ENCODE data around the gene SFXN5.

The SFXN5 gene

GRCh38 chr2:72956050-72956395, 115.5 kb downstream of the SFXN5 start:
- DNase-seq (ENCODE audit: low read depth), result no peak

DNA sequence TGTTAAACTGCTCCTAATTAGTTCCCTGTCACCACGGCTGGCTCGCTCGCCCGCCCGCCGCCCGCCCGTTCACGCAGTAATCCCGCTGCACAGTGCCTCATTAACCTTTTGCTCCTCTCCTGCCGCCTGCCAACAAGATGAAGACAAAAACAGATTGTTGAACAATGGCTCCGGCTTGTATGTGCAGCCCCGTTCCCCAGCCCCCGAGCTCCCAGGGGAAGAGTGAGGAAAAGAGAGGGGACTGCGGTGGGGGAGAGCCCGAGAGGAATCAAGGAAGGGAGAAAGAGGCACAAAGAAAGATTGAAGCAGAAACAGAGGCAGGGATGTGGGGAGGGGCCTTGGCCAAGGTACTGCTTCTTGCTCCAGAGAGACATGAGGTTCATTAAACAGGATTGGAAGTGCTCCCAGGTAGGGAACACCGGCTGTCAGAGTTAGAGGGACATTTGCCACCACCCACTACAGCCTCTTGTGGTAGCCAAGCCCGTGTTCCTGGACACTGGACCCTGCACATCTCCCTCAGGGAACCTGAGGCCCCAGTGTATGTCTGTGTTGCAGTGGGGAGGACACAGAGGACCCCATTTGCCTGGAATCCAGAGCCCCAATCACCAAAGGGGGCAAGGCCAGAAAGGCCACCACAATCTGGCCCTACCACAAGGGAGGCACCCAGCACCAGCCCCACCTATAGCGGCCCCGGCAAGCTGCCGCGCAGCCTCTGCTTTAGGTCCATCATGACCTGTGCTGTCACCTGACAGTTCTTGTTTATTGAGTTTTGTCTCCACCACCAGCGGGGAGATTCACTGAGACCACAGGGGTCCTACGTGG, 116.1 kb downstream of the SFXN5 start:
- no peak for DNase-seq (ENCODE audit: low read depth)

DNA sequence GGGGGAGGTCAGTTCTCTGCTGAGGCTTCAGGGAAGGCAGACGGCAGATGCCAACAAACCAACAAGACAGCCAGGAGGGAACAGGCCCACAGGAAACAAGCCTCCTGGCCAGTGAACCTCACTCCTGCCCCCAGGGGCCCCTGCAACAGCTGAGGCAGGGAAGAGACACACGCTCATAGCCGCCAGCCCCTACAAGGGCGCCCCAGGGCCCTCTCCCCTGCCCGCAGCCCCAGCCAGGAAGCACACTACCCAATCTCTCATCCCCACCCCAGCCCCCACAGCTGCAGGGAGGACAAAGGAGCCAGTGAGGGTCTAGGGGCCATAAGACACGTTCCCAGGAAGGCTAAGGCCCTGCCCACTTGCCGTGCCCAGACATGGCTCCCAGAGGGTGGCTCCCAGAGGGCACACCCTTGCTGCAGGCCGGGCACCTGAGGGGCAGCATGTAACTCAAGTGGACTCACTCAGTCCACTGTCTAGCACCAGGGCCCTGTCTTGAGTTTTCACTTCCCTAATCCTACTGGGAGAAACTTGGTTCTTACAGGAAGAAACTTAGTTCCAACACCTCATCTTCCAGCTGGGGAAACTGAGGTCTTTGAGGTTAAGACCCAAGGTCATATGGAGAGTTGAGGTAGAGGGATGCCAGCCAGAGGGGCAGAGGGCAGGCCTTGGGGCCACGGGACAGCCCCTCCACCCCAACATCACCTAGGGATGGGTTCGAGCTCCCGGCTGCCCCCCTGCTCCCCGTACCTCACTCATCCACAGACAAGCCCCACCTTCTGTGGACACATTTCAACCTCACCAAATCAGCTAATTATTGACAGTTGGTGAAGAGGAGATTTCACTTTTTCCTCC, 116.9 kb downstream of the SFXN5 start:
- DNase-seq (ENCODE audit: low read depth), result no peak

GRCh38 chr2:72953976-72954375, 117.5 kb downstream of the SFXN5 start:
- DNase-seq (ENCODE audit: low read depth), result no peak

DNA sequence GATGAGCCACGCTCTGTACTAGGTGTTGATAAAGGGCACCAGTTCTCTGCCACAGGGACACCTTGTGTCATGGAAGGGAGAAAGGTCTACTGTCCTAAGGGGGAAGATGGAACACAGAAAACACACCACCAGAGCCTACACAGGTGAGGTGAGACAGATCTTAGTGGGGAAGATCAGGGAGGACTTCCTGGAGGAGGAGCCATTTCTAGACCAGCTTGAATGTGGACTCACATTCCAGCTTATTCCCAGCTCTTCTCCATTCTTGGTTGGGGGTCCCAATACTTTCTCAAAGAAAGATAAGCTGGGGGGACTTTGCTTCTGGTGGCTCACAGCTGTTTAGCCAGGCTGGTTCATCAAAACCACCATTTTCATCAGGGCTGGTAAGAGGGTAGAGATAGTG, 118.0 kb downstream of the SFXN5 start:
- no peak for DNase-seq (ENCODE audit: low read depth)

GRCh38 chr2:72952961-72953360, 118.6 kb downstream of the SFXN5 start:
- no peak for DNase-seq (ENCODE audit: low read depth)

DNA sequence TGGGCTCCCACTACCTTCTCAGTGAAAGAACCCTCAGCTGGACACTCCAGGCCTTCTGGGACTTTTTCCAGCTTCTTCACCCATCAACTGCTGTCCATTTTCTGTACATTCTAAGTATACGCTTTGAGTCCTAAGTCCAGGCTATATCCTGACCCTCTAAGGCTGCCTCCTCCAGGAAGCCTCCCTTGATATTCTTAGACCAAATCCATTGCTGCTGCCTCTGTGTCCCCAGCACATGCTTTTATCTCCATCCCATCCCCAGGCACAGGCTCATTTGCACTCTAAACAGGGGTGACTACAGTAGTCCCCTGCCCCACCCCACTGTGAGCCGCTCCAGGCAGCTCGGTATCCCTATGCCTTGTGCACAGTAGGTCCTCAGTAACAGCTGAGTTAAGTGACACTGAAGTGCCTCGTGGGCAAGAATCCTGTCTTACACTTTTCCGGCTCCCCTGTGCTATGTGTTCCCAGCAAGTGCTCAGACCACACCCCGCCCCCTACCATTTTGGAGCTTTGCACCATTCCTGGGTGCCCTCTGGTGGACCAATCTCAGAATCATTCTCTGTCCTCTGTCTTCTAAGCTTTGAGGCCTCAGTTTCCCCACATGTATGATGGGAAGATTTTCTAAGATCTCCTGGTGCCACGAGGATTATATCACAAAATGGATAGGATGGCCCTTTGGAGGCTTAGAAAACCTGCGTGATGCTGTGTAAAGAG, 119.2 kb downstream of the SFXN5 start:
- no peak for DNase-seq (ENCODE audit: low read depth)

- no peak for DNase-seq (ENCODE audit: low read depth)
These were observed 120.0 kb downstream of the SFXN5 start for GRCh38 chr2:72951303-72952095.

DNA sequence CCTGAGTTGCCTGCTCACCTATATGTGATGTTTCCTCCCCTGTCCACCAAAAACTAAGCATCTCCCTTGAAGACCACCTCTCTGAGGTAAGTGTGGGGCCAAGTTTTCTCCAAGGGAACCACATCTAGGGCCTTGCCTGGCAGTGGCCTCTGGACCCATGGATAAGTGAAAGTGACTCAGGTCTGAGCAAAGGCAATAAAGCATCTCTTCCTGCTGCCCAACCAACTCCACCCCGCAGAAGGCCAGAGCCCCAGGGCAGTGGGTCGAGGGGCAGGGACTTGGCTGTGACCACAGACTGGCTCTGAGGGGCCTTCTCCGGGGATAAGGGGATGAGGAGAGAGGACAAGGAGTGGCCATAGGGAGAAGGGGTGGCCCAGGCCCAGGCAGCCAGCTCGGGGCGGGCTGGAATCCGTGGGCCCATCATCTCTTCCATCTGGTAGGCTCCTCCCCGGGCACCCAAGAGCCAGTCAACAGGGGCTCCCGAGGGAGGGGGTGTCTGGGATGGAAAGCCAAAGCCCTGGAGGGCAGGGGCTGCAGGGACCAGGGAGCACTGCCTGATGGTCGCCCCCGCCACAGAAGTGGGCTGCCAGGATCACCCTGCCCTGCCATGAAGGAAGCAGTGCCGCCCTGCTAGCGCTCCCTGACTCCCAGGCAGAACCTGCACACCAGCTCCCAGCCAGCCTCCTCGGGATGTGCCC, 120.8 kb downstream of the SFXN5 start:
- DNase-seq (ENCODE audit: low read depth), result no peak

DNA sequence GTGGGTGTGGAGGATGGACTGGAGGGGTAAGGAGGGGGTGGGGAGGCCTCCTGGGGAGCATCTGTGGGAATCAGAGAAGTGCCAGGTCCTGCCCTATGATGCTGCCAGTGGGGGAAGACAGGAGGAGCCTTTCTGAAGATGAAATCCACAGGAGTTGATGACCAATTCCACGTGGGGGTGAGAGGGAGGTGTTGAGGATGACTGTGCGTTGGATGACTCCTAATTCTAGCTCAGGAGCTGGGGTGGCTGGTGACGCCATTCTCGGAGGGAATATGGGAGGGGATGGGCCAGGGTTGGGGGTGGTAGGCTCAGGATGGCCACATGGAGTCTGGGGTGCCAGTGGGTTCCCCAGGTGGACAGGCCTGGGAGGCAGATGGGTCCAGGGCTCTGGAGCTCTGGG, 121.9 kb downstream of the SFXN5 start:
- DNase-seq (ENCODE audit: low read depth), result no peak

DNA sequence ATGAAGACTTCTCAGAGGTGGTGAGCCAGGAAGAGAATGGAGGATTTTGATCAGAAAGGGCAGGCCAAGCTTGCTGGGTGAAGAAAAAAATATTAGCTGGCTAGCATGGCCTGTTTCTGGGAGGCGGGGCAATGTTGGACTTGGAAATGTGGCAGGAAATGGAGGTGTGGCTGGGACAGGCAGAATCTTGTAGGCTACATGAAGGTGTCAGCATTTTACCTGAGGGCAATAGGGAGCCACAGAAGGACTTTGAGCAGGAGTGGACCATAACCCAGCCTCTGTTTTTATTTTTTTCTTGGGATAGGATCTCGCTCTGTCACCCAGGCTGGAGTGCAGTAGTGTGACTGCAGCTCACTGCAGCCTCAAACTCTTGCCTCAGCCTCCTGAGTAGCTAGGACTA, 122.5 kb downstream of the SFXN5 start:
- DNase-seq (ENCODE audit: low read depth), result no peak

DNA sequence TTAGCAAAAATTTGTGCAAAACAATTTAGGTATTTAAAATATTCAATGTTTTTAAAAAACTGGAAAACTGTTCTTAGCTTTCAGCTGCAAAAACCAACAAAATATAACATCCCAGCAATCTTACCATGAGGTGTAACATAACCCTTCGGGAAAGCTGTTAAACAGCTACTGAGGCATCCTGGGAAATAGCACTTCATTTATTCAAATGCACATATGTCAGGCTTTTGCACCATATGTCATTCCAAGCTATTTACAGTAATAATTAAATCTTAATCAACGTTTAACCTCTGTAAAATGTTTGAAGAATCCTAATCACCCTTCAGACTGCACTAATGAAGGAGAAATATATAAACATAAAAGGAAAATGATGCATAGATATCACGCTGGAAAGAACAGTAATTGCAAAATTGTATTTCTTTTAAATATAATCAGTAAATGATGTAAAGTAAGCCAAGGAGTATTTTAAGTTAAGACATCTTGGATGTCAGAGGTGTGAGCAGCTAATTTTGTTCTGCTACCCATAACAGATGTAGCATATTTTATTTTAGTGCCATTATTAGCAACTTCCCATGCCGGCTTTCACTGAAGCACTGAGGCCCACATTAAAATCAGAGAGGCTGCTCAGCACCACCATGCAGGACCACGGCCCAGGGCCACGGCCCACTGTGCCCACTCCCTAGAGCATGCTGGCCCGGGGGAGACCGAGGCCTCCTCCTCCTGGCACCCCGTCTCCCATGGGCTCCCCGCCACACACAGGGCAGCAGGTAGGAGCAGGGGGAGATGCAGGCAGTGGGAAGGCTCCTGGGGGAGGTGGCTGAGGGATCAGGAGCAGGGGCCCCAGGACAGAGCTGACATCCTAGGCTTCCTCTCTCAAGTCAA, 123.3 kb downstream of the SFXN5 start:
- DNase-seq (ENCODE audit: low read depth), result no peak

- no peak for DNase-seq (ENCODE audit: low read depth)
These were observed 125.0 kb downstream of the SFXN5 start for GRCh38 chr2:72946466-72946865.

GRCh38 chr2:72945450-72946019, 126.0 kb downstream of the SFXN5 start:
- DNase-seq (ENCODE audit: low read depth), result no peak

GRCh38 chr2:72944804-72945449, 126.6 kb downstream of the SFXN5 start:
- no peak for DNase-seq (ENCODE audit: low read depth)

GRCh38 chr2:72943540-72944395, 127.7 kb downstream of the SFXN5 start:
- DNase-seq (ENCODE audit: low read depth), result no peak

DNA sequence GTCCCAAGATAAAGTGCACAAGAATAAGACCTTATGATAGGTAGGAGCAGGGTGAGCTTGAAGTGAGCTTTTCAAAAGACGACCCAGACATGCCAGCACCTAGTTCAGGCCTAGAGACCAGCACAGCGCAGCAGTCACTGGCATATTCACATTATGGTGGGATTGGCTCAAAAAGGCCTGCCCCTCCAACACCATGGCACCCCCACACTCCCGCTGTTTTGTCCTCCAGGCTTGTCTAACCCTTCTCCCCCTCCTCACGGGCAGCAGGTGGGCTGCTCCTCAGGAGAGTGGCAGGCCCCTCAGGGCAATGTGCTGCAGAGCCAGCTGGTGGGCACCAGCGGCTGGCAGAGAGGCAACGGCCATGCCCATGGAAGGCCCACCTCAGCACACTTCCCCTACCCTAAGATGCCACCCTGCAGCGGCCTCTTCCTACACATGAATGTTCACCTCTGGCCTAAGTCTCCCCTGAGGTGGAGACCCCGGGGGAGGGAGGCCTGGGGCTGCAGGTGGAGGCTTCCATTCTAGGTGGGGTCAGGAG, 128.6 kb downstream of the SFXN5 start:
- no peak for DNase-seq (ENCODE audit: low read depth)

DNA sequence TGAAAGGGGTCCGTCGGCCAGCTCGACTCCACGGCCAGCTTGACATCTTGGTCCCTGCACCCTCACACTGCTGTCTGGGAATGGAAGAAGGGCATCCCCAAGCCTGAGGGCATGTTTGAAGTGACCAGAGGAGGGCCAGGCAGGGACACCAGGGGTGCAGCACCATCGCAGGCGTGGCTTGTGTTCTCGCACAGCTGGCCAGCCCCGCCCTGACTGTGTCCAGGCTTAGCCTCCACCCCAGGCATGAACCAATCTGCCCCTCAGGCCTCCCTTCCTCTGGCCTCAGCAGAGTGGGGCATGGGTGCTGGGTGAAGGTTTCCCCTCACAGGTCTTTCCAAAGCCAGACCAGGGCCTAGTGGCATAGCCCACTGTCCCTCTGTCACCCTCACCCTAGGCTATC, 129.2 kb downstream of the SFXN5 start:
- no peak for DNase-seq (ENCODE audit: low read depth)

All from stimulated activated CD8-positive, alpha-beta memory T cell treated with anti-CD3 and anti-CD28 coated beads, Interleukin-12 subunit alpha, Interleukin-12 subunit beta, amount 100 ng/mL, for 4 hours (primary cell).